AG04450 (cell line): Measurements from ENCODE around the gene FOXRED1. TPM values are rescaled to one million over a fixed set of nuclear protein-coding genes. Genes with fewer than 3 reads are reported as not detected.
"Not testable (repeated sequence)": the region's sequence is repeated elsewhere in the genome, so short reads cannot be mapped to it uniquely, and the experiment has no call there.

Experiments used
- CTCF ChIA-PET: fragments of 300-600, 350-600 bp; formaldehyde crosslinking; extraction: SDS; loops from one replicate; lab custom pipeline; 2022; ENCODE audit warnings: antibody characterized with exemption, inconsistent platforms; lab: Charles Lee
- POLR2A ChIA-PET: fragments of 350-600 bp; formaldehyde crosslinking; extraction: SDS; loops from one replicate; lab custom pipeline; 2021; ENCODE audit warnings: antibody characterized with exemption, inconsistent platforms; lab: Yijun Ruan, JAX
- DNase-seq: peaks from one replicate; pipeline ENCODE4 v3.0.0-alpha.2; 2011; ENCODE audit warnings: low read depth, low spot score
- H3K27ac ChIP-seq: one replicate; pipeline ENCODE4 v1.5.1; 2012; ENCODE audit warnings: low read depth, low read length, control low read depth
- H3K27me3 ChIP-seq: one replicate; pipeline ENCODE4 v1.6.0; 2012; ENCODE audit warnings: low read length; ENCODE audit not compliant: control insufficient read depth, insufficient read depth
- H3K4me3 ChIP-seq: 2 replicates; pipeline ENCODE4 v1.5.1; 2011; ENCODE audit warnings: mild to moderate bottlenecking, low read depth, low read length, control low read depth
- H3K9me3 ChIP-seq: 2 replicates; pipeline ENCODE4 v1.5.1; 2012; ENCODE audit warnings: low read length; ENCODE audit not compliant: control insufficient read depth, insufficient read depth
- CTCF ChIP-seq: IDR thresholded peaks from 2 replicates; pipeline ENCODE4 v1.5.1; 2011; ENCODE audit warnings: low read depth, low read length, control low read depth, inconsistent platforms
- polyA plus RNA-seq: library from polyadenylated mRNA; depleted of rRNA; stranded (reverse); fragments of >200 nt; gene quantifications from 2 replicates; pipeline ENCODE4 v1.2.3, GENCODE V29; 2011

Gene FOXRED1
- polyA plus RNA-seq, 1 experiment = 10.2 TPM

GRCh38 chr11:126305699-126306098, 36.7 kb downstream of the FOXRED1 start:
- Histone ChIP-seq H3K27me3 (no peaks in the 10 kb centered on the region), H3K4me3 (no peak overlapping the region), H3K27ac (no peak overlapping the region), H3K9me3 (peaks cover 3% of the 10 kb centered on the region; the same call in 1 of the 2 replicates)
- CTCF ChIA-PET = interaction anchor here (0.7 to 3.0 kb wide), 2 partner anchors 18 to 175 kb away, joined by 3 to 19 read pairs; no protein-coding TSS in a partner anchor
- TF ChIP-seq CTCF = no peak
- POLR2A ChIA-PET = no interaction called here
- no peak for DNase-seq

GRCh38 chr11:126307706-126308105, 38.8 kb downstream of the FOXRED1 start:
- POLR2A ChIA-PET = no interaction called here
- Histone ChIP-seq H3K27me3 (no peaks in the 10 kb centered on the region), H3K4me3 (no peak overlapping the region), H3K9me3 (peaks cover 3% of the 10 kb centered on the region; the same call in 1 of the 2 replicates), H3K27ac (no peak overlapping the region)
- no peak for DNase-seq
- TF ChIP-seq CTCF = peak; percentile 61
- CTCF ChIA-PET = interaction anchor here (0.6 to 2.0 kb wide), 7 partner anchors 8 to 173 kb away, joined by 3 to 21 read pairs (median 3); no protein-coding TSS in a partner anchor

GRCh38 chr11:126308271-126308671, 39.3 kb downstream of the FOXRED1 start:
- TF ChIP-seq CTCF = no peak
- POLR2A ChIA-PET = no interaction called here
- Histone ChIP-seq H3K9me3 (no peaks in the 10 kb centered on the region), H3K27me3 (no peaks in the 10 kb centered on the region), H3K27ac (no peak overlapping the region), H3K4me3 (no peak overlapping the region)
- CTCF ChIA-PET = interaction anchor here (0.6 to 2.0 kb wide), 5 partner anchors 10 to 284 kb away, joined by 3 to 21 read pairs (median 3); no protein-coding TSS in a partner anchor
- no peak for DNase-seq

GRCh38 chr11:126308771-126309170, 39.8 kb downstream of the FOXRED1 start:
- POLR2A ChIA-PET = not testable (repeated sequence)
- CTCF ChIA-PET = interaction anchor here (0.6 to 8.2 kb wide), 3 partner anchors 172 to 283 kb away, joined by 3 to 163 read pairs (median 21); no protein-coding TSS in a partner anchor

GRCh38 chr11:126310200-126310991, 41.4 kb downstream of the FOXRED1 start:
- Histone ChIP-seq H3K9me3 (no peaks in the 10 kb centered on the region), H3K27ac (no peak overlapping the region), H3K27me3 (no peaks in the 10 kb centered on the region), H3K4me3 (no peak overlapping the region)
- CTCF ChIA-PET = interaction anchor here (0.6 to 8.2 kb wide), 29 partner anchors 9 to 1035 kb away, joined by 3 to 163 read pairs (median 4); no protein-coding TSS in a partner anchor
- no peak for DNase-seq
- TF ChIP-seq CTCF = peak; percentile 92
- POLR2A ChIA-PET = interaction anchor here (1.3 kb wide), 2 partner anchors 170 to 174 kb away, joined by 3 to 9 read pairs; no protein-coding TSS in a partner anchor

More at GRCh38 chr11:126308771-126309170, 39.8 kb downstream of the FOXRED1 start:
- H3K4me3 ChIP-seq, H3K27ac ChIP-seq, H3K9me3 ChIP-seq, H3K27me3 ChIP-seq, DNase-seq: not testable (repeated sequence)
